ENCODE data around the gene RBPMS2.
"Not testable (repeated sequence)": the region's sequence is repeated elsewhere in the genome, so short reads cannot be mapped to it uniquely, and the experiment has no call there.

RBPMS2 gene

GRCh38 chr15:64763021-64763420 is 12.4 kb downstream of the RBPMS2 start:
- in situ Hi-C loops (cut with MboI; ENCODE audit: low pct_unique_long_range_greater_than_20kb, low sequenced_read_pairs): no loop called here
- DNase-seq: no peak

GRCh38 chr15:64762546-64762945 is 12.8 kb downstream of the RBPMS2 start:
- in situ Hi-C loops (cut with MboI; ENCODE audit: low pct_unique_long_range_greater_than_20kb, low sequenced_read_pairs): no loop called here
- no peak for DNase-seq

- DNase-seq: no peak
- in situ Hi-C loops (cut with MboI; ENCODE audit: low pct_unique_long_range_greater_than_20kb, low sequenced_read_pairs): no loop called here
Measured at GRCh38 chr15:64761156-64761555, 14.2 kb downstream of the RBPMS2 start.

GRCh38 chr15:64760056-64760455 is 15.3 kb downstream of the RBPMS2 start:
- DNase-seq: no peak
- in situ Hi-C loops (cut with MboI; ENCODE audit: low pct_unique_long_range_greater_than_20kb, low sequenced_read_pairs): no loop called here

GRCh38 chr15:64755427-64755940 is 19.9 kb downstream of the RBPMS2 start:
- DNase-seq: no peak
- in situ Hi-C loops (cut with MboI; ENCODE audit: low pct_unique_long_range_greater_than_20kb, low sequenced_read_pairs): no loop called here

- in situ Hi-C loops (cut with MboI; ENCODE audit: low pct_unique_long_range_greater_than_20kb, low sequenced_read_pairs): no loop called here
Measured at GRCh38 chr15:64754663-64755426, 20.5 kb downstream of the RBPMS2 start.

GRCh38 chr15:64753480-64754185 is 21.8 kb downstream of the RBPMS2 start:
- DNase-seq: no peak
- in situ Hi-C loops (cut with MboI; ENCODE audit: low pct_unique_long_range_greater_than_20kb, low sequenced_read_pairs): no loop called here

More at GRCh38 chr15:64754663-64755426, 20.5 kb downstream of the RBPMS2 start:
- no peak for DNase-seq

- in situ Hi-C loops (cut with MboI; ENCODE audit: low pct_unique_long_range_greater_than_20kb, low sequenced_read_pairs): no loop called here
- no peak for DNase-seq
Measured at GRCh38 chr15:64751464-64751863, 23.9 kb downstream of the RBPMS2 start.

GRCh38 chr15:64749999-64750657 is 25.3 kb downstream of the RBPMS2 start:
- in situ Hi-C loops (cut with MboI; ENCODE audit: low pct_unique_long_range_greater_than_20kb, low sequenced_read_pairs): loop anchor here (10.0 kb wide), 1 partner anchor 55 kb away; no protein-coding TSS in a partner anchor
- no peak for DNase-seq

GRCh38 chr15:64749167-64749566 is 26.2 kb downstream of the RBPMS2 start:
- in situ Hi-C loops (cut with MboI; ENCODE audit: low pct_unique_long_range_greater_than_20kb, low sequenced_read_pairs): loop anchor here (10.0 kb wide), 1 partner anchor 56 kb away; no protein-coding TSS in a partner anchor
- DNase-seq: no peak

GRCh38 chr15:64748251-64748650 is 27.1 kb downstream of the RBPMS2 start:
- DNase-seq: no peak
- in situ Hi-C loops (cut with MboI; ENCODE audit: low pct_unique_long_range_greater_than_20kb, low sequenced_read_pairs): loop anchor here (10.0 kb wide), 1 partner anchor 57 kb away; no protein-coding TSS in a partner anchor

GRCh38 chr15:64747578-64747977 is 27.8 kb downstream of the RBPMS2 start:
- DNase-seq: no peak
- in situ Hi-C loops (cut with MboI; ENCODE audit: low pct_unique_long_range_greater_than_20kb, low sequenced_read_pairs): loop anchor here (10.0 kb wide), 1 partner anchor 57 kb away; no protein-coding TSS in a partner anchor

GRCh38 chr15:64746921-64747320 is 28.5 kb downstream of the RBPMS2 start:
- peak; percentile 33 for DNase-seq
- in situ Hi-C loops (cut with MboI; ENCODE audit: low pct_unique_long_range_greater_than_20kb, low sequenced_read_pairs): loop anchor here (10.0 kb wide), 1 partner anchor 58 kb away; no protein-coding TSS in a partner anchor

- in situ Hi-C loops (cut with MboI; ENCODE audit: low pct_unique_long_range_greater_than_20kb, low sequenced_read_pairs): loop anchor here (10.0 kb wide), 1 partner anchor 58 kb away; no protein-coding TSS in a partner anchor
- DNase-seq: no peak
Measured at GRCh38 chr15:64746356-64746755, 29.0 kb downstream of the RBPMS2 start.

- no peak for DNase-seq
- in situ Hi-C loops (cut with MboI; ENCODE audit: low pct_unique_long_range_greater_than_20kb, low sequenced_read_pairs): loop anchor here (10.0 kb wide), 1 partner anchor 61 kb away; no protein-coding TSS in a partner anchor
Measured at GRCh38 chr15:64743691-64744090, 31.7 kb downstream of the RBPMS2 start.

- in situ Hi-C loops (cut with MboI; ENCODE audit: low pct_unique_long_range_greater_than_20kb, low sequenced_read_pairs): loop anchor here (10.0 kb wide), 1 partner anchor 62 kb away; no protein-coding TSS in a partner anchor
- no peak for DNase-seq
Measured at GRCh38 chr15:64742921-64743320, 32.5 kb downstream of the RBPMS2 start.

GRCh38 chr15:64742385-64742784 is 33.0 kb downstream of the RBPMS2 start:
- no peak for DNase-seq
- in situ Hi-C loops (cut with MboI; ENCODE audit: low pct_unique_long_range_greater_than_20kb, low sequenced_read_pairs): loop anchor here (10.0 kb wide), 1 partner anchor 62 kb away; no protein-coding TSS in a partner anchor

- in situ Hi-C loops (cut with MboI; ENCODE audit: low pct_unique_long_range_greater_than_20kb, low sequenced_read_pairs): loop anchor here (10.0 kb wide), 1 partner anchor 63 kb away; no protein-coding TSS in a partner anchor
- DNase-seq: not testable (repeated sequence)
Measured at GRCh38 chr15:64741708-64742107, 33.7 kb downstream of the RBPMS2 start.
